VCaP (cell line): Measurements from ENCODE around the gene HMG20A.

Experiments
- H3K27ac ChIP-seq: fragments of 450-650 bp; 2 replicates; pipeline ENCODE4 v1.5.1; 2017
- TF ChIP-seq, protein P1 (sequence below): fragments of 450-650 bp; conservative IDR thresholded peaks from 2 replicates; pipeline ENCODE4 v1.5.1; 2017; ENCODE audit warnings: mild to moderate bottlenecking, moderate library complexity

The HMG20A gene

DNA sequence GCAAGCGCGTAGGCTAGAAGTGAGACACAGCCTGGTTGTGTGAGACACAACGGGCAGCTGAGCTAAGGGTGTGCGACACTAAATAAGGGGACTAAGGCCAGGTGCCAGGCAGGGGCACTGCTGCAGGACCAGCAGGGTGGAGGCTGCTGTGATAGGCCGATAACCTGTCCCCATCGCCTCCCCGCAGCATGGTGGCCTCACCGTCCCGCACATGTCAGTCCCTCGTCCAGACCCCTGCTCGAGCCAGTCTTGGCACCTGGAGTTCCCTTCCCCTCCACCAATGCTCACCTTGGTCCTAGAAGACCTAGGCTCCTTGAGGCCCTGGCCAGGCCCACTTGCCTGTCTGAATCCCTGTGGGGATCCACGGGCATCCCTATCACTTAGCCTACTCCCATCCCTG, 96.1 kb downstream of the HMG20A start:
- H3K27ac ChIP-seq = no peak overlapping the region
- TF ChIP-seq, protein P1, sequence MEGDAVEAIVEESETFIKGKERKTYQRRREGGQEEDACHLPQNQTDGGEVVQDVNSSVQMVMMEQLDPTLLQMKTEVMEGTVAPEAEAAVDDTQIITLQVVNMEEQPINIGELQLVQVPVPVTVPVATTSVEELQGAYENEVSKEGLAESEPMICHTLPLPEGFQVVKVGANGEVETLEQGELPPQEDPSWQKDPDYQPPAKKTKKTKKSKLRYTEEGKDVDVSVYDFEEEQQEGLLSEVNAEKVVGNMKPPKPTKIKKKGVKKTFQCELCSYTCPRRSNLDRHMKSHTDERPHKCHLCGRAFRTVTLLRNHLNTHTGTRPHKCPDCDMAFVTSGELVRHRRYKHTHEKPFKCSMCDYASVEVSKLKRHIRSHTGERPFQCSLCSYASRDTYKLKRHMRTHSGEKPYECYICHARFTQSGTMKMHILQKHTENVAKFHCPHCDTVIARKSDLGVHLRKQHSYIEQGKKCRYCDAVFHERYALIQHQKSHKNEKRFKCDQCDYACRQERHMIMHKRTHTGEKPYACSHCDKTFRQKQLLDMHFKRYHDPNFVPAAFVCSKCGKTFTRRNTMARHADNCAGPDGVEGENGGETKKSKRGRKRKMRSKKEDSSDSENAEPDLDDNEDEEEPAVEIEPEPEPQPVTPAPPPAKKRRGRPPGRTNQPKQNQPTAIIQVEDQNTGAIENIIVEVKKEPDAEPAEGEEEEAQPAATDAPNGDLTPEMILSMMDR = no peak

DNA sequence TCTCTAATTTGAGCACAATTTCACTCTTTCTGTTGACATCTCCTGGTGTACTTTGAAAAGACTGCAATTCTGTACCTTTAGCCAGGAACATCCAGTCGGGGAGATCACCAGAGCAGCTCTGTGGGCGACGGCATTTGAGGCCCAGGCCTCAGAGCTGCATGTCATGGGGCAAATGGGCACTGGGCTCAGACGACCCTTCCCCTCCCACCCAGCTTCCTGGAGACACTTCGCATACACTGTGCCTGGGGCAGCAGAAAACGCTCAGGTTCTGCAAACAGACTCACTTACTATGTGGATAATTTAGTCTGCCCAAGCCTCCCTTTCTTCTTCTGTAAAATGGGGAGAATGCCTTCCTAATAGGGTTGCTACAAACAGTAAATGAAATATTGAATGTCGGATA, 96.9 kb downstream of the HMG20A start:
- TF ChIP-seq, protein P1 = no peak
- H3K27ac ChIP-seq = no peak overlapping the region

DNA sequence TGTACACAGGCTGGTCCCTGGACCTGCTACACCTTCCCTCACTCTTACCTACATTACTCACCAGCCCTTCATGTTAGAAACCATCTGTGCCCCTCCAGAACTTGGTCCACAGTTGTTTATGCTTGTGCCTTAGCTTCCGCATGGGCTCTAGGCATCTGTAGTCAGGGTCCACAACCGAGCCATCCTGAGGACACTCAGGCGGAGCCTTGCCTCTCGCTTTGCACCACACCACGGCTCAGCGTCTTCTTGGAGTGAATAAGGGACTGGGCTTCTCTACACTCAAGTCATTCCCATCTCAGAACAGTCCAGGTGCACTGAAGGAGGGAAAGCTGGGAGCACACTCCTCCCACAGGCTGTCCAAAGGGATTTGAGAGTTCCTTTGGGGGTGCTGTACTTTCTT, 97.8 kb downstream of the HMG20A start:
- TF ChIP-seq, protein P1 = no peak
- no peak overlapping the region for H3K27ac ChIP-seq

DNA sequence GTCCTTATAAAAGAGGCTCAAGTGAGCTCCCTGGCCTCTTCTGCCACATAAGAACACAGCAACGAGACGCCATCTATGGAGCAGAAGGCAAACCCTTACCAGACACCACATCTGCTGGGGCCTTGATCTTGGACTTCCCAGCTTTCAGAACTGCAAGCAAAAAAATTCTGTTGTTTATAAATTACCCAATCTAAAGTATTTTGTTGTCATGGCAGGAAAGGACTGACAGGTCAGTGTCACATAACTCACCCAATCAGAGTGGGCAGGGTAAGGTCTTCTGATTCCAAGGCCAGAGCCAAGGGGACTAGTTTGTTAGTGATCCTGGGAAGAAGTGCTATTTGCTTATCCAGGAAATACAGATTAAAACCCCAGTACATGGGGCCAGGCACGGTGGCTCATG, 98.9 kb downstream of the HMG20A start:
- TF ChIP-seq, protein P1 = no peak
- H3K27ac ChIP-seq = no peak overlapping the region

DNA sequence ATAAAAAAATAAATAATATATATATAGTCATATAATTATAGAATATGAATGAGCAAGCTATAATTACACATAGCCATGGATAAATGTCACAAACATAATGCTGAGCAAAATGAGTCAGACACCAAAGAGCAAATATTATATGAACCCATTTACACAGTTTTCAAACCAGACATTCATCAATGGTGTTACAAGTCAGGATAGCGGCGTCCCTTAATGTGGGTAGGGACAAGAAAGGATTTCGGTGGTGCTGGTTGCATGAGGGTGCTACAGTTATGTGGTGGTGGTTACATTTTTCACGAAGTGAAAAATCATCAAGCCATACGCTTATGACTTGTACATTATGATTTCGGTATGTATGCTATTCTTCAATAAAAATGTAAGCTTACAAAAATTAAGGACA, 100.5 kb downstream of the HMG20A start:
- no peak overlapping the region for H3K27ac ChIP-seq
- TF ChIP-seq, protein P1 = no peak

DNA sequence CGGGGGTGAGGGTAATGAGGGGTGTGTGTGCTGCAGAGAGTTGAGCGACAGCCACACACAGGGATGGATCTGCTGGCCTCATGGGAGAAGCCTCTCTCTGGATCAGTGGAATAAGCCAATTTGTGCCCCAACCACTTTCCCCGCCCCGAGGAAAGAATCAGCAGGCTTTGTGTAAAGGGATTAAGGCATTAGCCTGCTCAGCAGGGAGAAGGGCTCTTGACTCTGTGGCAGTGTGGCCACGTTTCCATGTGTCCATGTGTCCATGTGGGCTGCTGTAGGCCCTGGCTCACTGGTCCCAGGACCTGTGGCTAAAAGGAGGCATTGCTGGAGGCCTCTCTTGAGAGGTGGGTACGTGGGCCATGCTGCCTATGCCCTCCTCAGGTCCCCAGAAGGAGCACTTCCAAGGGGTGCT, 104.7 kb downstream of the HMG20A start:
- TF ChIP-seq, protein P1 = no peak
- no peak overlapping the region for H3K27ac ChIP-seq

DNA sequence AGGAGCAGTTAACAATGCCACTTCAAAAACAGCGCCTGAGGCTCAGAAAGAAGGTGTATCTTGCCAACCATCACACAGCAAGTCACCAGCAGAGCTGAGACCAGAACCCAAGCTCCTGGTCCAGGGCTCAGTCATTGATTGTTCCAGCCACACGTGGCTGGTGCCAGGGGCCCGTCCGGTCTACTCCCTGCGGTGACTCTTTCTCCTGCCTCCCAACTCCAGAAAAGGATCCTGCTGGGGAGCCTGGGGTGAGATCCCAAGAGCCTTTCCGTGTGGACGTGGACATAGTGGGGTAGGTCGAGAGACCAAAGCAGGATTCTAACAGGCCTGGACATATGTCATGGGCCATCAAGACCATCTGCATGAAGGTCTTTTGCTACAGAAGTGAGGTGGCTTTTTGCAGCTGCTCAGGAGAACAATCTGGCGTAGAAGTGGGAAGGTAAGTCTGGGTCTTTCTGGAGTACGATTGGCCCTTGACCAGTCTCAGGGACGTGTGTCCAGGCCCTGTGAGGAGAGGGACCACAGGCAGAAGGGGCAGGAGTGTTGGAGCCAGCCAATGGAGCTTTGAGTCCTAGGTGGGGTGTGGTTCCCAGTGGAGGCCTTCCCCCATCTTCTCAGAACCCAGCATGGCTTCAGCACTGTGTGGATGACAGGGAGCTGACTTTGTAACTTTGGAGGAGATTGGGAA, 105.4 kb downstream of the HMG20A start:
- TF ChIP-seq, protein P1 = no peak
- no peak overlapping the region for H3K27ac ChIP-seq
